ENCODE measurements around the gene PARK7. TPM values are rescaled to one million over a fixed set of nuclear protein-coding genes. Genes with fewer than 3 reads are reported as not detected.

The PARK7 gene
- total and polyA plus RNA-seq, 2 experiments from 2014 or later = 199 to 603 TPM

GRCh38 chr1:8010080-8010664 is 48.7 kb downstream of the PARK7 start:
- no peaks in the 10 kb centered on the region for H3K27me3 ChIP-seq
- peaks cover 4% of the 10 kb centered on the region for H3K4me1 ChIP-seq (ENCODE audit: low read depth)
- no peaks in the 10 kb centered on the region for H3K9me3 ChIP-seq (ENCODE audit: low read depth)
- DNase-seq (ENCODE audit: low read depth in 1 of 2, low spot score in 1 of 2) = no peak
- no peak overlapping the region for H3K27ac ChIP-seq
- peaks cover 9% of the 10 kb centered on the region for H3K36me3 ChIP-seq
- TF ChIP-seq CTCF (IDR thresholded peaks at IDR 0.05; ENCODE audit: low read depth, low read length) = no peak
- no peak overlapping the region for H3K4me3 ChIP-seq

- no peak for TF ChIP-seq CTCF (IDR thresholded peaks at IDR 0.05; ENCODE audit: low read depth, low read length)
- H3K9me3 ChIP-seq (ENCODE audit: low read depth) = no peaks in the 10 kb centered on the region
- H3K27ac ChIP-seq = no peak overlapping the region
- no peak for DNase-seq (ENCODE audit: low read depth in 1 of 2, low spot score in 1 of 2)
- H3K4me1 ChIP-seq (ENCODE audit: low read depth) = no peaks in the 10 kb centered on the region
- H3K27me3 ChIP-seq = no peaks in the 10 kb centered on the region
- peaks cover 9% of the 10 kb centered on the region for H3K36me3 ChIP-seq
- H3K4me3 ChIP-seq = no peak overlapping the region
Measured at GRCh38 chr1:8011016-8011415, 49.5 kb downstream of the PARK7 start.

- Histone ChIP-seq H3K36me3 (peaks cover 9% of the 10 kb centered on the region), H3K4me1 (ENCODE audit: low read depth) (peaks cover 2% of the 10 kb centered on the region), H3K27ac (no peak overlapping the region), H3K9me3 (ENCODE audit: low read depth) (no peaks in the 10 kb centered on the region), H3K27me3 (no peaks in the 10 kb centered on the region), H3K4me3 (no peak overlapping the region)
- TF ChIP-seq CTCF (IDR thresholded peaks at IDR 0.05; ENCODE audit: low read depth, low read length) = no peak
- no peak for DNase-seq (ENCODE audit: low read depth in 1 of 2, low spot score in 1 of 2)
Measured at GRCh38 chr1:8011923-8012858, 50.7 kb downstream of the PARK7 start.

- peaks cover 9% of the 10 kb centered on the region for H3K36me3 ChIP-seq
- no peak overlapping the region for H3K4me3 ChIP-seq
- peaks cover 9% of the 10 kb centered on the region for H3K4me1 ChIP-seq (ENCODE audit: low read depth)
- H3K9me3 ChIP-seq (ENCODE audit: low read depth) = no peaks in the 10 kb centered on the region
- no peak for TF ChIP-seq CTCF (IDR thresholded peaks at IDR 0.05; ENCODE audit: low read depth, low read length)
- no peak for DNase-seq (ENCODE audit: low read depth in 1 of 2, low spot score in 1 of 2)
- no peaks in the 10 kb centered on the region for H3K27me3 ChIP-seq
- H3K27ac ChIP-seq = no peak overlapping the region
Measured at GRCh38 chr1:8012955-8013354, 51.4 kb downstream of the PARK7 start.

GRCh38 chr1:8013399-8013798 is 51.9 kb downstream of the PARK7 start:
- TF ChIP-seq CTCF (IDR thresholded peaks at IDR 0.05; ENCODE audit: low read depth, low read length) = no peak
- H3K27me3 ChIP-seq = no peaks in the 10 kb centered on the region
- no peak overlapping the region for H3K27ac ChIP-seq
- DNase-seq (ENCODE audit: low read depth in 1 of 2, low spot score in 1 of 2) = no peak
- peaks cover 9% of the 10 kb centered on the region for H3K36me3 ChIP-seq
- no peak overlapping the region for H3K4me3 ChIP-seq
- H3K4me1 ChIP-seq (ENCODE audit: low read depth) = peaks cover 10% of the 10 kb centered on the region
- H3K9me3 ChIP-seq (ENCODE audit: low read depth) = no peaks in the 10 kb centered on the region

Measured in cardiac muscle cell (in vitro differentiated cells and primary cell).